Endothelial cell (in vitro differentiated cells): ENCODE data around the gene SMCR8. TPM values are rescaled to one million over a fixed set of nuclear protein-coding genes. Genes with fewer than 3 reads are reported as not detected.

Experiments
- DNase-seq: peaks from one replicate; pipeline ENCODE4 v3.0.0; 2021; ENCODE audit warnings: low spot score
- H3K27ac Mint-ChIP-seq: one replicate; pipeline ENCODE4 v1.8.0; 2021; ENCODE audit warnings: mixed read lengths, inconsistent platforms; ENCODE audit not compliant: unreplicated experiment
- H3K27me3 Mint-ChIP-seq: one replicate; pipeline ENCODE4 v1.8.0; 2021; ENCODE audit warnings: mild to moderate bottlenecking, moderate library complexity, mixed read lengths, inconsistent platforms; ENCODE audit not compliant: unreplicated experiment
- H3K36me3 Mint-ChIP-seq: one replicate; pipeline ENCODE4 v1.8.0; 2021; ENCODE audit warnings: mild to moderate bottlenecking, low read depth, mixed read lengths, inconsistent platforms; ENCODE audit not compliant: unreplicated experiment
- H3K4me1 Mint-ChIP-seq: one replicate; pipeline ENCODE4 v1.8.0; 2021; ENCODE audit warnings: mild to moderate bottlenecking, mixed read lengths, inconsistent platforms; ENCODE audit not compliant: unreplicated experiment
- H3K4me3 Mint-ChIP-seq: one replicate; pipeline ENCODE4 v1.8.0; 2021; ENCODE audit warnings: mild to moderate bottlenecking, mixed read lengths, inconsistent platforms; ENCODE audit not compliant: unreplicated experiment
- H3K9me3 Mint-ChIP-seq: one replicate; pipeline ENCODE4 v1.8.0; 2021; ENCODE audit warnings: mixed read lengths, inconsistent platforms; ENCODE audit not compliant: unreplicated experiment
- CTCF ChIP-seq: fragments of 200-600 bp; sonication (generic); IDR thresholded peaks from one replicate; pipeline ENCODE4 v1.5.0; 2021; ENCODE audit warnings: antibody characterized with exemption; ENCODE audit not compliant: unreplicated experiment
- total RNA-seq: library from RNA; stranded (reverse); fragmentation: NEBNext Ultra II Directional; extraction: Animal tissue kit (Norgen Biotek cat#: 25700); gene quantifications from one replicate; pipeline ENCODE4 v1.2.1, GENCODE V29; 2021; ENCODE audit not compliant: unreplicated experiment

Gene SMCR8
- total RNA-seq, 1 donor from 2014 or later = 21.3 TPM

- Mint-ChIP-seq H3K27ac (no peak overlapping the region), H3K9me3 (no peaks in the 10 kb centered on the region), H3K27me3 (peaks cover 7% of the 10 kb centered on the region), H3K4me3 (no peak overlapping the region), H3K4me1 (peaks cover 8% of the 10 kb centered on the region), H3K36me3 (peaks cover 12% of the 10 kb centered on the region)
- no peak for TF ChIP-seq CTCF
- no peak for DNase-seq
These were observed 7.9 kb downstream of the SMCR8 start for GRCh38 chr17:18323007-18323406.

- H3K27ac Mint-ChIP-seq = no peak overlapping the region
- TF ChIP-seq CTCF = no peak
- peaks cover 7% of the 10 kb centered on the region for H3K27me3 Mint-ChIP-seq
- DNase-seq = no peak
- H3K9me3 Mint-ChIP-seq = no peaks in the 10 kb centered on the region
- H3K36me3 Mint-ChIP-seq = peaks cover 12% of the 10 kb centered on the region
- H3K4me3 Mint-ChIP-seq = no peak overlapping the region
- H3K4me1 Mint-ChIP-seq = peaks cover 5% of the 10 kb centered on the region
These were observed 8.5 kb downstream of the SMCR8 start for GRCh38 chr17:18323507-18324139.

- Mint-ChIP-seq H3K9me3 (no peaks in the 10 kb centered on the region), H3K4me3 (no peak overlapping the region), H3K4me1 (no peaks in the 10 kb centered on the region), H3K36me3 (peaks cover 12% of the 10 kb centered on the region), H3K27ac (no peak overlapping the region), H3K27me3 (peaks cover 7% of the 10 kb centered on the region)
- no peak for DNase-seq
- no peak for TF ChIP-seq CTCF
These were observed 9.3 kb downstream of the SMCR8 start for GRCh38 chr17:18324140-18325050.

GRCh38 chr17:18326039-18326438, 10.9 kb downstream of the SMCR8 start:
- no peak overlapping the region for H3K4me3 Mint-ChIP-seq
- peaks cover 14% of the 10 kb centered on the region for H3K36me3 Mint-ChIP-seq
- H3K9me3 Mint-ChIP-seq = no peaks in the 10 kb centered on the region
- H3K27ac Mint-ChIP-seq = no peak overlapping the region
- H3K27me3 Mint-ChIP-seq = peaks cover 7% of the 10 kb centered on the region
- H3K4me1 Mint-ChIP-seq = no peaks in the 10 kb centered on the region
- TF ChIP-seq CTCF = no peak
- DNase-seq = no peak

GRCh38 chr17:18326572-18326971, 11.5 kb downstream of the SMCR8 start:
- no peak overlapping the region for H3K27ac Mint-ChIP-seq
- peaks cover 18% of the 10 kb centered on the region for H3K36me3 Mint-ChIP-seq

More at GRCh38 chr17:18326572-18326971, 11.5 kb downstream of the SMCR8 start:
- Mint-ChIP-seq H3K4me3 (no peak overlapping the region), H3K27me3 (peaks cover 7% of the 10 kb centered on the region), H3K4me1 (no peaks in the 10 kb centered on the region), H3K9me3 (no peaks in the 10 kb centered on the region)
- no peak for DNase-seq
- TF ChIP-seq CTCF = no peak
